ENCODE data around the gene NPAS1.

NPAS1 gene

GRCh38 chr19:47082493-47082892 lies 62.9 kb downstream of the NPAS1 start:
- no peak for TF ChIP-seq CTCF (IDR thresholded peaks at IDR 0.05)

- no peak for TF ChIP-seq CTCF (IDR thresholded peaks at IDR 0.05)
These were observed 65.3 kb downstream of the NPAS1 start for GRCh38 chr19:47084879-47085439.

- no peak for TF ChIP-seq CTCF (IDR thresholded peaks at IDR 0.05)
These were observed 66.6 kb downstream of the NPAS1 start for GRCh38 chr19:47086280-47086679.

GRCh38 chr19:47089767-47090350 lies 70.2 kb downstream of the NPAS1 start:
- no peak for TF ChIP-seq CTCF (IDR thresholded peaks at IDR 0.05)

- TF ChIP-seq CTCF (IDR thresholded peaks at IDR 0.05), result no peak
These were observed 73.6 kb downstream of the NPAS1 start for GRCh38 chr19:47093254-47093653.

- TF ChIP-seq CTCF (IDR thresholded peaks at IDR 0.05), result no peak
These were observed 74.2 kb downstream of the NPAS1 start for GRCh38 chr19:47093841-47094240.

GRCh38 chr19:47094557-47095475 lies 75.2 kb downstream of the NPAS1 start:
- TF ChIP-seq CTCF (IDR thresholded peaks at IDR 0.05), result no peak

Measured in LNCAP (cell line).